Panc1 (cell line): ENCODE data around the gene MOB3A.

Experiments used
- CTCF ChIP-seq: fragments of 450-650 bp; IDR thresholded peaks from 2 replicates; pipeline ENCODE4 v1.5.1; 2017; ENCODE audit warnings: mild to moderate bottlenecking
- POLR2AphosphoS5 ChIP-seq: IDR thresholded peaks from 2 replicates; pipeline ENCODE4 v1.6.1; 2012; ENCODE audit warnings: mild to moderate bottlenecking, low read depth, low read length, moderate library complexity
- REST ChIP-seq, 2 experiments: IDR thresholded peaks; 2 replicates each; pipeline ENCODE4 v1.6.1; 2011 to 2012; ENCODE audit warnings: low read depth in 2 of 2, control low read depth in 1 of 2, low read length in 1 of 2, mild to moderate bottlenecking in 1 of 2, moderate library complexity in 1 of 2; ENCODE audit not compliant: insufficient read depth in 1 of 2

GRCh38 chr19:2044709-2045500 is 51.2 kb downstream of the MOB3A start:
- TF ChIP-seq REST (IDR thresholded peaks at IDR 0.05; ENCODE audit: insufficient read depth in 1 of 2, low read depth in 2 of 2, low read length in 1 of 2) (no peak), CTCF (no peak), POLR2AphosphoS5 (no peak)
